Activated T-cell treated with anti-CD3 and anti-CD28 coated beads for 48 hours (primary cell): ENCODE measurements around the gene UTP25.
"Not testable (repeated sequence)": the region's sequence is repeated elsewhere in the genome, so short reads cannot be mapped to it uniquely, and the experiment has no call there.

Source experiments
- DNase-seq: peaks from one replicate; pipeline ENCODE4 v3.0.0-alpha.2; 2020; ENCODE audit warnings: low read depth

Gene UTP25

DNA sequence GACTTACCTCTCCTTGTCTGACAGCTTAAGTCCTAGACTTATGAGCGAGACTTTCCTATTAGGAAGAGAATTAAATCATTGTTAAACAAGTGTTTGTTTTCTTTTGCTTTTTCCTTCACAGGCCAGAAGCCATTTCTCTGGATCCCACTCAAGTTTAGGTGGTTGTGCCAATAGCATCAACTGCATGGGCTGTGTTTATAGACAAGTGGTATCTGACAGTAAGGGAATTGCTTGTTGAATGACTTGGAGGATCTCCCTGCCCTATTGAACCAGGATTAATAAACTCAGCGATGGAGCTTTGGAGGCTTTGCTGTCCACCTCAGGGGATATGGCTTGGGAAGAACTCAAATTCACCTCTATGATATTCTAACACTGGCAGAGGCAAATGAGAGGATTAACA lies 43.7 kb downstream of the UTP25 start:
- no peak for DNase-seq

DNA sequence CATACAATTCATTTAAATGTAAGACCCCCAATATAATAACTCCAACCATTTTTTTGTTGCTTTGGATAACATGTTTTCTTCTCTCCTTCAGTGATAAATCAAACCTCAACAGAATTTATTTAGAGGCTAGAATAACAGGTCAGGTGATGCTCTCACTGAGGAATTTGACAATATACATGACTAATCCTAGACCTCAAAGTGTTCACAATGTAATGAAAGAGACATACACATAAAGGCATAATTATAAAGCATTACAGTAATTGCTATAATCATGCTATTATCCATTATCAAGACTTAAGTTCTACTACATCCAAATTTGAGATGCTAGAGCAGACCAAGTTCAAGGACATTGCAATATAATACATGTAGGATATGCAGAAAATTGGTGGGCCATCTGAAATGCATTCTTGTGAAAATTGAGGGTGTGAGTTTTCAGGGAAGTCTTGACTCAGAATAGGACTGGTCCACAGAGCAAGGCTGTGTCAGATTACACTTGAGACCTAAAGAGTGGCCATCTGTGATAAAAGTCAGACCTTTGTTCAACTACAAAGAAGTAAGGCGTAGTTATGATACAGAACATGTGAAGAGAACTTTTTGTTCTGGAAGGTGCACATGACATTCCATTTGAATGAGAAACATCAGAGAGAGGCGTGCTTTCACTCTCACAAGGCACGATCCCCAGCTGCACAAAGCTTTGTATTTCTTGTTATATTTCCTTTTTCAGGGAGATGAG lies 45.5 kb downstream of the UTP25 start:
- no peak for DNase-seq

DNA sequence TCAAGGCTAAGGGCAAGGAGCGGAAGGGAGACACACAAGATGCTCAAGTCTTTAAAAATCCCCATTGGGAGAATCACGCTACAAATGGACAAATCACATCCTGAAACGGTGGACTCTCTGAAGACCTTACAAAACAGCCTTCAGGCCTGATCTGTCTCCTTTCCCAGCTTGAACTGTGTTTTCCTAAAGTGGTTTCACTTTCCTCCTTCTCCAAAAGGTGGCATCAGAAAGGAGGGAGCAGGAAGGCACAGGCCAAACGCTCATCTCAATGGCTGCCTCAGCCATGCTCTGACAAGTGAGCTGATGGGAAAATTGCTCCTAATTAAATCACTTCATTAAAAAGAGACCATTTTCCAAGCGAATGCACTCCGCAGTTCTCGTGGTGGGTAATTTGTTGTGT lies 47.7 kb downstream of the UTP25 start:
- no peak for DNase-seq

DNA sequence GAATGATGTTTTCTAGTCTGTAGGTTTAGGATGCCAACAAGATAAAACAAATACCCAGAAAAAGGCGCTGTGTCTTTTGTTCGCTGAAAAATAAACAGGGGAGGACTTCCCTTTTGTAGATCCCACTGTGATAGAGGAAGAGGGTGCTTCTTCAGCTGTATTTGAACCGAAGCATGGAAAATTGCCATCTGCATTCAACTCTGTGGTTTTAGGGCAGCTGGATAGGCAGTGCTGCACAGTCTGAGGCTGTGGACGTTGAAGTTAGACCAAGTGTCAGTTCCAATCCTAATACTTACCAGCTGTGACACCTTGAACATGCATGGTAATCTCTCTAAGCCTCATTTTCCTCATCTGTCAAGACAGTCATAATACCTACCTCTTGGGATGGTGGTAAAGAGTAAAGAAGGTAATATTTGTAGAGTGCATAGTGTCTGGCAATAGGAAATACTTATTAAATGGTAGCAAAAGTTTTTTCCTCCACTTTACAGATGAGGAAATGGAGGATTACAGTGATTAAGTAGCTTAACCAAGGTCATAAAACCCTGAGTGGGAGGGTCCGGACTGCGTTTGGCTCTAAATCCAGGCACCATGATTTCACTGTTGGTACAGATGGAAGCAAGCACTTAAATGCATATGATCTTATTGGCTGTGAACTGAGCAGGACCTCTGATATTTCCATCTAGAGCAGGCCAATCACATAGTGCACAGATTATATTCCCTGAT lies 48.5 kb downstream of the UTP25 start:
- no peak for DNase-seq

DNA sequence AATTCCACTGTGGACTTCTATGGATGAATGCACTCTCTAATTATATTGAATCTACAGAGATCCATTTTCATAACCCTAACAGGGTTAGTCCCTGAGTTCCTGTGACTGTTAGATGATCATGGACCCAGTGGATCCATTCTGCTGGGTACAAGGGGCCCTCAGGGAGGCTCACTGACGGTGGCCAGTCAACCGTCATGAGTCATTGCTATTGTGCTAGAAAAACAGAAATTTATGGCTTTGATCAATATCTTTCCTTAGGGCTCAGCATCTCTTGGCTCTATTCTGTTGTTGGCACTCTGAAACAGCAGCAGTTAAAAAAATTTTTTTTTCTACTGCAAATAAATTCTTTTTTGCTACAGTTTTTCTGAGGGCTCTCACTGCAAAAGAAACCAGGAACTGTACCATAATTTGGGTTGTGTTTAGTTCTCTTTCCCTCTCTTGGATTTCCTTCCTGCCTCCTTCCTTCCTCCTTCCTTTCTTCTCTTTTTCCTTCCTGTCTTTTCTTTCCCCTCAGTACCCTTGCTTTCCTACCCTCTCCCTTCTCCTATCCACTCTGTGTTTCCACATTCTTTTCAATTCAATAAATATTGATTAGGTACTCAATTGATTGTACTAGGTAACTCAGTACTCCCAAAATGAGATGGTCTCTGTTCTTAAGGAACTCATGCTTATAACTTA lies 49.5 kb downstream of the UTP25 start:
- DNase-seq, result no peak

GRCh38 chr1:209878964-209879363 lies 51.2 kb downstream of the UTP25 start:
- DNase-seq, result no peak

GRCh38 chr1:209879539-209879938 lies 51.8 kb downstream of the UTP25 start:
- no peak for DNase-seq

DNA sequence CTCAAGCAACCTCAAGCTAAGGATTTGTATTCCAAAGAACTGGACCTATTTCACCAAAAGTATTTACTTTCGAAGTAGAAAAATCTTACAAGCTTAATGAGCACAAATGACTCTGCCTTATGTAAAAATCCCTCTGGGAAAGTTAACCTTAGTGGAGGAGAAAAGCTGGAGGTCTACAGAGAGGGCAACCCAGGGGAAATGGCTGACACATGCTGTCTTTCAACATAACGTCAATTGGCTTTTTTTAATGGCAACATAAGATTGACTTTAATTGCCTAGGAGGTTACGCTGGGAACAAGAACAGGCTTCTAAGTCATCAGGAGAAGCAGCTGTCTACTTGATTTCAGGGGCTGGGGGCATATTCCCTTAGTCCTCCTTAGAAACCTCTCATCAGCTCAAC lies 52.3 kb downstream of the UTP25 start:
- no peak for DNase-seq

GRCh38 chr1:209881619-209882018 lies 53.8 kb downstream of the UTP25 start:
- no peak for DNase-seq

DNA sequence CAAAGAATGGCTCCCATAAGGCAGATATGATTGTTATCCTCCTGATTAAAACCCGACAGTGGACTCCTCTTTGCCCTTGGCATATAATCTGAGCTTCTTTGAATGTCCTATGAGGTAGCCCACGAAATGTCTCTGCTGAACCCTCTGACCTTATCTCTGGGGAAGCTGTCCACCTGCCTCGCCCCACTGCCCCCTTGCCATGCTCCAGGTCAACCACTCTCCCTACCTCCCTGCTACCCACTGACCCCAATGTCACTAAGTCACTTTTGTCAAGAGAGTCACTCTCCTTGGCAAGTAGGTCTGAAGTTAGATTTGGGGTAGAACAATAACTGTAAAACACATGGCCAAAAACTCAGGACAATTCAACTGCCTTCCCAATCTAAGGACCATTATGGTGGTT lies 54.5 kb downstream of the UTP25 start:
- DNase-seq, result no peak

DNA sequence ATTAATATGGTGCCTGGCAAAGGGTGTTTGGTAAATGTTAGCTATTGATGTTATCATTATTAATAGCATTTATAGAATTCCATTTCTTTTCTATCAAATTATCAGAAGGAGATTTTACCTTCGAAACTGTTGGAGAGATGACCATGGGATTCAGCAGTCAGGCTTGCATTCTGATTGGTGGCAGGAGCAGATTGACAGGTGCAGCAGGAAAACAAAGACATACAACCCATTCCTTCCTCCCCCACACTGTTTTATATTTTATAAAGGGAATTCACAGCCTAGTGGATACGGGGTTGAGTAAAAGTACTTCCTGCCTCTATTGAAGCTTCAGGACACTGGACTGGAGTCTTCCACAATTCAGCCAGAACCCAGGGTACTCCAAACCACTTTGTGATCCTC lies 55.2 kb downstream of the UTP25 start:
- DNase-seq, result no peak

GRCh38 chr1:209883341-209883971 lies 55.7 kb downstream of the UTP25 start:
- DNase-seq, result no peak

- no peak for DNase-seq
Measured at GRCh38 chr1:209884249-209884648, 56.5 kb downstream of the UTP25 start.

- peak; percentile 43 for DNase-seq
Measured at GRCh38 chr1:209884665-209885117, 56.9 kb downstream of the UTP25 start.

DNA sequence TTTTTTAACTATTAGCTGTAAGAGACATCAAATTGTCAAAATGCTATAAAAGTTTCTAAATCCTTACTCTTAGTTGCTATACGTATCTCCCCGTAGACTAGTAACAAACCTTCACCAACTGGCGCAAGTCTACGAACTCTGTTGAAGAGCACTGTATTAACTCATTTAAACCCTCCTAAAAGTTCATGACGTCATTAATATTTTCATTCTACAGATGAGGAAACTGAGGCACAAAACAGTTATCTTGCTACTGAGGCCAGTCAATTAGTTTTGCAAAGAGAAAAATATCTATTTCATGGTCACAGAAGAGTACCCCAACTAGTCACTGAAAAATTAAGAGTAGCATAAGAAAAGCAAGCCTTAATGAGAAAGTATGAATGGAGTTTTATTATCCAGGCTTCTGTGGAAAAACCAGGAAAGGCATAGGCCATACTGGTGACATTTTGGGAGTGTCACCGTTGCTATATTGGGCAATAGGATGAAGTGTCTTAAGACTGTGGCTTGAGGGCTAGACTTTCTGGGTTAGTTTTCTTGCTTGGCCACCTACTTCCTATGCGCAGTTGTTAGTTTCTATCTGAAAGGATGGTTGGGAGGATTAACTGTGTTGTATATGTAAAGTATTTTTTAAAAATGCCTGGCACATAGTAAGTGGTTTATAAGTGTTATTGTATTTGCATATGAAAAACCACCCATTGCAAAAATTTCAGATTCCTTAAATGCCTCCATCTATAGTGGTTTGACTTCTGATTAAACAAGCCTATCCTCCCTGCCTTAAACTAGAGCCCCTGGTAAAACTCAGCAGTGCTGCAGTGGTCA lies 57.8 kb downstream of the UTP25 start:
- DNase-seq, result no peak

DNA sequence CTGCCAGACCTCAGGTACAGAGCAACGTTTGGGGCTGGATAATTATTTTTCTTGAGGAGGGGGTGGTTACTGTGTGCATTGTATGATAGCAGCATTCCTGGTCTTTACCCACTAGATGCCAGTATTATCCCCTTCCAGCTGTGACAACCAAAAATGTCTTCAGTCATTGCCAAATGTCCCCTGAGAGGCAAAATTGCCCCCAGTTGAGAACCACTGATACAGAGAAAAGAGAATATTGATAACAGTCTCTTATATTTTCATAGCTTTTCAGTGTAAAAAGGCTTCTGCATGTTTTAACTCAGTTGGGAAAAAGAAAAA lies 58.4 kb downstream of the UTP25 start:
- no peak for DNase-seq

DNA sequence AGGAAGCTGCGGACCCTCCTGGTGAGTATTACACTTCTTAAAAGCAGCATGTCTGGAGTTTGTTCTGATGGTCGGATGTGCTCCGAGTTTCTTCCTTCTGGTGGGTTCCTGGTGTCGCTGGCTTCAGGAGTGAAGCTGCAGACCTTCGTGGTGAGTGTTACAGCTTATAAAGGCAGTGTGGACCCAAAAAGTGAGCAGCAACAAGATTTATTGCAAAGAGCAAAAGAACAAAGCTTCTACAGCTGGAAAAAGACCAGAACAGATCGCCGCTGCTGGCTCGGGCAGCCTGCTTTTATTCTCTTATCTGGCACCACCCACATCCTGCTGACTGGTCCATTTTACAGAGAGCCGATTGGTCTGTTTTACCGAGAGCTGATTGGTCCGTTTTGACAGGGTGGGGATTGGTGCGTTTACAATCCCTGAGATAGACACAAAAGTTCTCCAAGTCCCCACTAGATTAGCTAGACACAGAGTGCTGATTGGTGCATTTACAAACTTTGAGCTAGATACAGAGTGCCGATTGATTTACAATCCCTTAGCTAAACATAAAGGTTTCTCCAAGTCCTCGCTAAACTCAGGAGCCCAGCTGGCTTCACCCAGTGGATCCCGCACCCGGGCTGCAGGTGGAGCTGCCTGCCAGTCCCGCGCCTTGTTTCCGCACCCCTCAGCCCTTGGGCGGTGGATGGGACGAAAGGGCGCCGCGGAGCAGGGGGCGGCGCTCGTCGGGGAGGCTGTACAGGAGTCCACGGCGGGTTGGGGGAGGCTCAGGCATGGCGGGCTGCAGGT lies 60.7 kb downstream of the UTP25 start:
- not testable (repeated sequence) for DNase-seq

- DNase-seq, result no peak
Measured at GRCh38 chr1:209889077-209889418, 61.3 kb downstream of the UTP25 start.

DNA sequence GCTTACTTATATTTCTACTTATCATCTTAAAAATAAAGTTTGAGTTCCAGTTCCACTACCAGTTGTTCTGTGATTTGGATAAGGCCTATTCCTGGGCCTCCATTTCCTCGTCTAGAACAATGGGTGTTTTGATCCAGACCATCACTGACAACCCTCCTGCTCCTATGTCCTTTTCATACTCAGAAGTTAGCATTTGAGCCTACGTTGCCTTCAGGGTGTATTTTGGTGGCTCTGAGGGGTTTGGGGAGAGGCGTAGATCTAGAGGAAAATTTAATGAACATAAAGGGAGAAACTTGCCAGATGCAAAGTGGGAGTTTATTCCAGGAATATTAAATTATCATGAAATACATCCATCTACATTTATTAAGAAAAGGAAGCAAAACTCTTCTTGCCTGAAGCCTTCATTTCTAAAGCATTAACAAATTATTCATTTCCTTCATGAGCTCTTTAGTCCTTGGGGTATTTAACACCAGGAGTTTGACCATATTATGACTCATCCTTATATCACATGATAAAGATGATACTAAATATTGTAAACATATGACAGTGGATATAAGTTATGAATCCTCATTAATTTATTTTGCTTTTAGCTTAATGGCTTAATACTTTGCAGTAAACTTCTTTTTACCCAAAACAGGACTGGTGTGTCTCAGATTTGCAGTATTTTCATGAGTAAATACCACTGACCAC lies 63.0 kb downstream of the UTP25 start:
- no peak for DNase-seq

GRCh38 chr1:209893751-209894150 lies 66.0 kb downstream of the UTP25 start:
- DNase-seq, result no peak

DNA sequence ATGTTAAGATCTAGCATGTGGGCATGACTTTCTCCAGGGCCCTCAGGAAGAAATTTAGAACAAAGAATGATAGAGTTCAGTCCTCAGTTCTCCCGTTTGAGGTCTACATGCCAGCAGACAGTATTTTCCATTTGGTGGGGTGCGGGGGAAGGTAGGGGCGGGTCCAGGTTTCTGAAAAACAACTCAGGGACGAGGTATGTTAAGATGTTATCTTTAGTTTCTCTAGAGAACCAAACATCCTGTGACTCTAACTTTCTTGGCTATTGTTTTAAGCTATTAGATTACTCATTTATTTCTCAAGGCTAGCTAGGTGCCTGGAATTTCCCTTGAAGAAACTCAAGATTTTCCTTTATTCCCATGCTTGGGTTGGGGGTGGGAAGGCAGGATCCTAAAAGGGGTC lies 67.9 kb downstream of the UTP25 start:
- DNase-seq, result peak; percentile 21
